ENCODE results near the gene GPR108. TPM values are rescaled to one million over a fixed set of nuclear protein-coding genes. Genes with fewer than 3 reads are reported as not detected.

The GPR108 gene
- total RNA-seq, 1 donor from 2014 or later: 72.8 TPM

DNA sequence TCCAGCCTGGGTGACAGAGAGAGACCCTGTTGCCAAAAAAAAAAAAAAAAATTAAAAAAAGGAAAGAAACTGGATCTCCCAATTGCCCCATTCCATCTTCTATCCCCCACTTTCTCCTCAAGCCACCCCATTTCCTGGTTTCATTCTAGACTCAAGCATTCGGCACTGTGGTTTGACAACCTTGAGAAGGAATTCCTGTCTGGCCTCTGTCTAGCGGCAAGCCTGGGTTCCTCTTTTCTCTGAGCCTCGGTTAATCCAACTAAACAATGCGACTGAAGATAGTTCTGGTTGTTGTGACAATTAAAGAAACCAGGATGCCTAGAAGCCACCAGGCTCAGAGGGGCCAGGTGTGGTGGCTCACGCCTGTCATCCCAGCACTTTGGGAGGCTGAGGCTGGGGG lies 13.6 kb downstream of the GPR108 start:
- Mint-ChIP-seq H3K27ac (peak overlapping the region; percentile 49), H3K36me3 (ENCODE audit: insufficient read depth) (no peaks in the 10 kb centered on the region), H3K9me3 (ENCODE audit: low read depth) (no peaks in the 10 kb centered on the region), H3K4me3 (ENCODE audit: low read depth) (no peak overlapping the region), H3K4me1 (ENCODE audit: low read depth) (peaks cover 25% of the 10 kb centered on the region), H3K27me3 (peaks cover 8% of the 10 kb centered on the region)
- TF ChIP-seq, protein P1, sequence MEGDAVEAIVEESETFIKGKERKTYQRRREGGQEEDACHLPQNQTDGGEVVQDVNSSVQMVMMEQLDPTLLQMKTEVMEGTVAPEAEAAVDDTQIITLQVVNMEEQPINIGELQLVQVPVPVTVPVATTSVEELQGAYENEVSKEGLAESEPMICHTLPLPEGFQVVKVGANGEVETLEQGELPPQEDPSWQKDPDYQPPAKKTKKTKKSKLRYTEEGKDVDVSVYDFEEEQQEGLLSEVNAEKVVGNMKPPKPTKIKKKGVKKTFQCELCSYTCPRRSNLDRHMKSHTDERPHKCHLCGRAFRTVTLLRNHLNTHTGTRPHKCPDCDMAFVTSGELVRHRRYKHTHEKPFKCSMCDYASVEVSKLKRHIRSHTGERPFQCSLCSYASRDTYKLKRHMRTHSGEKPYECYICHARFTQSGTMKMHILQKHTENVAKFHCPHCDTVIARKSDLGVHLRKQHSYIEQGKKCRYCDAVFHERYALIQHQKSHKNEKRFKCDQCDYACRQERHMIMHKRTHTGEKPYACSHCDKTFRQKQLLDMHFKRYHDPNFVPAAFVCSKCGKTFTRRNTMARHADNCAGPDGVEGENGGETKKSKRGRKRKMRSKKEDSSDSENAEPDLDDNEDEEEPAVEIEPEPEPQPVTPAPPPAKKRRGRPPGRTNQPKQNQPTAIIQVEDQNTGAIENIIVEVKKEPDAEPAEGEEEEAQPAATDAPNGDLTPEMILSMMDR (IDR thresholded peaks at IDR 0.05; ENCODE audit: unreplicated experiment): no peak
- no peak for DNase-seq (ENCODE audit: low spot score, unreplicated experiment)

DNA sequence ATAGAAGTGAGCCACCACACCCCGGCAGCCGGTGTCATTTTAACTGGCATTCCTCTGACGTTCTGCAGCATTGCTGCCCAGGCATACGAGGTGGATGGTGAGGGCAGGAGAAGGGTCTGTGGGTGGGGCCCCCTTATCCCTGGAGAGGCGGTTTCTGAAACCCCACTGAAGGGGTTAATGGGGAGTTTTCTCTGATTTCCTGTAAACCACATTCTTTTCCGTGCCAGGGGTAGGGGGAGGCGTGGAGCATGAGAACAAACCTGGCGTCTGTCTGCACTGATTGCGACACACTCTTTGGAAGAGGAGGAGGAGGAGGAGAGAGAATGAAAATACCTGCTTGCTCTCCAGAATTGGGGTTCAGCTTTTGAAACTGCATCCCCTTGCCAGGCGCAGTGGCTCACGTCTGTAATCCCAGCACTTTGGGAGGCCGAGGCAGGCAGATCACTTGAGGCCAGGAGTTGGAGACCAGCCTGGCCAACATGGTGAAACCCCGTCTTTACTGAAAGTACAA lies 14.2 kb downstream of the GPR108 start:
- no peak overlapping the region for H3K4me3 Mint-ChIP-seq (ENCODE audit: low read depth)

DNA sequence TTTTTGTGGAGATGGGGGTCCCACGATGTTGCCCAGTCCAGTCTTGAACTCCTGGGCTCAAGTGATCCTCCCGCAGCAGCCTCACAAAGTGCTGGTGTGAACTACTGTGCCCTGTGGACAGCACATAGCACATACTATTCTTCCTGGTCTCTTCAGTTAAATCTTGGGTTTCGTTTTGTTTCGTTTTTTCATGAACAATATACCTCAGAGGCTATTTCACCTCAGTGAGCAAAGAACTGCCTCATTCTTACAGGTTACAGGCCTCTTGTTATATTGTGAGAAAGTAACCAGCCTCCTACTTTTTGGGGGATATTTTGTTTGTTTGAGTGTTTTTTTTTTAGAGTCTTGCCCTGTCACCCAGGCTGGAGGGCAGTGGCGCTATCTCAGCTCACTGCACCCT lies 15.6 kb downstream of the GPR108 start:
- Mint-ChIP-seq H3K4me3 (ENCODE audit: low read depth) (no peak overlapping the region), H3K4me1 (ENCODE audit: low read depth) (peaks cover 20% of the 10 kb centered on the region), H3K9me3 (ENCODE audit: low read depth) (no peaks in the 10 kb centered on the region), H3K27me3 (peaks cover 11% of the 10 kb centered on the region), H3K36me3 (ENCODE audit: insufficient read depth) (no peaks in the 10 kb centered on the region), H3K27ac (no peak overlapping the region)
- TF ChIP-seq, protein P1 (IDR thresholded peaks at IDR 0.05; ENCODE audit: unreplicated experiment): no peak
- DNase-seq (ENCODE audit: low spot score, unreplicated experiment): no peak

More for the DNA sequence above, 14.2 kb downstream of the GPR108 start:
- Mint-ChIP-seq H3K27ac (no peak overlapping the region), H3K36me3 (ENCODE audit: insufficient read depth) (no peaks in the 10 kb centered on the region), H3K9me3 (ENCODE audit: low read depth) (no peaks in the 10 kb centered on the region), H3K4me1 (ENCODE audit: low read depth) (peaks cover 20% of the 10 kb centered on the region), H3K27me3 (peaks cover 8% of the 10 kb centered on the region)
- TF ChIP-seq, protein P1 (IDR thresholded peaks at IDR 0.05; ENCODE audit: unreplicated experiment): no peak
- no peak for DNase-seq (ENCODE audit: low spot score, unreplicated experiment)

DNA sequence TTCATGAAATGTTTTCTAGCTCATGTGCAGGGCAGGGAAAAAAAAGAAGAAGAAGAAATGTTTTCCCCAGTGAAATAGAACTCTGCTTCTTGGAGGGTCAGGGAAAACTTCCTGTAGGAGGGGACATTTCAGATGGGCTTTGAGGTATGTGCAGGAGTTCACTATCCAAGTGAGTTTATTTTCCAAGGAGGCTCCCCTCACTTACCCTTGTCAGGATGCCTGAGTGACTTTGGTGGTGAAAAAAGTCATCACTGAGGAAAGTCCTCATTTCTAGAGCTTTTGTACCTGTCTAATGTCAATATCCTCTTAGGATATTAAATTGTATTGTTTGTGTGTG lies 16.3 kb downstream of the GPR108 start:
- no peaks in the 10 kb centered on the region for H3K36me3 Mint-ChIP-seq (ENCODE audit: insufficient read depth)
- no peaks in the 10 kb centered on the region for H3K9me3 Mint-ChIP-seq (ENCODE audit: low read depth)
- TF ChIP-seq, protein P1 (IDR thresholded peaks at IDR 0.05; ENCODE audit: unreplicated experiment): no peak
- H3K4me3 Mint-ChIP-seq (ENCODE audit: low read depth): no peak overlapping the region
- H3K27me3 Mint-ChIP-seq: peaks cover 16% of the 10 kb centered on the region
- no peak overlapping the region for H3K27ac Mint-ChIP-seq
- DNase-seq (ENCODE audit: low spot score, unreplicated experiment): no peak
- peaks cover 20% of the 10 kb centered on the region for H3K4me1 Mint-ChIP-seq (ENCODE audit: low read depth)

DNA sequence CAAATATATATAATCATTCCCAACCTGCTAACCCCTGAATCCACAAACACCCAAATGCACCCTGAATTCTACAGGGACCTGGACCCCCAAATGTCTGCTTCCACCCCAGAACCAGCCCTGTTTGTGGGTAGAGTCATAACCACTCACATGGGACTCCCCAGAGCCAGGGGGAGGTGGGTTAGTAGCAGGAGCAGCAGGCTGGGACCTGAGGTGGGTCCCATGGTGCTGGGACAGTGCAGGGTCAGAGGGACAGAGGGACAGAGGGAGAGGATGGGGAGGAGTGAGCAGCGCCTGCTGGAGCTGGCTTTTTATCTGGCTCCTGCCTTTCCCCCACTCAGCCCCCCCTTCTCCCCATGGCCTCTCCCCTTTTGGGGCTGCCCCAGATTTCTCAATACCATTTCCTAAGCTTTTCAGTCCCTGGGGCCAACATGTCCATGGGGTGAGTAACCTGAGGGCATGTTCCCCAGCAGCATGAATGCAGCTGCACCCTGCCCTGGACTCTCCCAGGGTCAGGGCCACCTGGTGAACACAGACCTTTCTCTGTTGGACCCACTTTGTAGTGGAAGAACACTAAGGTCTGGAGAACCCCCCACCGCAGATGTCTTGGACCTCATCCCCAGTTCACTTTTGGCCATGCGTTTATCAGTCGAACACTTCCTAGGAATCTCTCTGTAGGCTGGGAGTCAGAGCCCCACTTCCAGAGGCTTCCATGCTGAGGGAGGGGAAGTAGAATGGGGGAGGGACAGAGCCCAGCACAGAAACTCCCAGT lies 16.8 kb downstream of the GPR108 start, which contains the start of gene C3:
C3 (minus strand) TSS at position 282 of the 769 bp plus-strand sequence; CDS start at position 221, 61 bp downstream.
- no peak within 1 kb of the TSS for H3K27ac Mint-ChIP-seq
- no peaks in the 10 kb centered on the region for H3K9me3 Mint-ChIP-seq (ENCODE audit: low read depth)
- peaks cover 16% of the 10 kb centered on the region for H3K27me3 Mint-ChIP-seq
- H3K4me3 Mint-ChIP-seq (ENCODE audit: low read depth): no peak within 1 kb of the TSS
- TF ChIP-seq, protein P1 (IDR thresholded peaks at IDR 0.05; ENCODE audit: unreplicated experiment): no peak
- no peaks in the 10 kb centered on the region for H3K36me3 Mint-ChIP-seq (ENCODE audit: insufficient read depth)
- no peak for DNase-seq (ENCODE audit: low spot score, unreplicated experiment)
- peaks cover 16% of the 10 kb centered on the region for H3K4me1 Mint-ChIP-seq (ENCODE audit: low read depth)

Measured in progenitor cell of endocrine pancreas (in vitro differentiated cells).